ENCODE measurements around the gene ZNF555.
"Not testable (repeated sequence)": the region's sequence is repeated elsewhere in the genome, so short reads cannot be mapped to it uniquely, and the experiment has no call there.

ZNF555 gene

DNA sequence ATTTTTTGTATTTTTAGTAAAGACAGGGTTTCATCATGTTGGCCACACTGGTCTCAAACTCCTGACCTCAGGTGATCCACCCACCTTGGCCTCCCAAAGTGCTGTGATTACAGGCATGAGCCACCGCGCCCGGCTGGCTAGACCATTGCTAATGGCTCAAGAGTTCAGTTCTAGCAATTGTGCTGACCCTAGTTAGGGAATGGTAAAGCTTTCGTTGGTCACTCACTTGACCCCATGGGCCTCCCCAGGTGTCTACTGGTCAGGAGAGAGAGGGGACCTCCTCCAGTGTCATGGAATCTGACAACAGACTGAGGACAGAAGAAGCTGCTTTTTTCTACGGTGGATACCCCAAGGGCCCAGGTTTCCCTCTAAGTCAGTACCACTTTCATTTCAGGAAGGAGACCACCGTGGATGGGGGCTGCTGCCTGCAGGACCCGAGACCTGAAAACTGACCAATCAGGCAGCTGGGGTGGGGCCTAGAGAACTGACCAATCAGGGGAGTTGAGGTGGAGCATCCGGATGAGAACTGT is 25.3 kb downstream of the ZNF555 start:
- in situ Hi-C loops (cut with MboI; ENCODE audit: low sequenced_read_pairs) = no loop called here

DNA sequence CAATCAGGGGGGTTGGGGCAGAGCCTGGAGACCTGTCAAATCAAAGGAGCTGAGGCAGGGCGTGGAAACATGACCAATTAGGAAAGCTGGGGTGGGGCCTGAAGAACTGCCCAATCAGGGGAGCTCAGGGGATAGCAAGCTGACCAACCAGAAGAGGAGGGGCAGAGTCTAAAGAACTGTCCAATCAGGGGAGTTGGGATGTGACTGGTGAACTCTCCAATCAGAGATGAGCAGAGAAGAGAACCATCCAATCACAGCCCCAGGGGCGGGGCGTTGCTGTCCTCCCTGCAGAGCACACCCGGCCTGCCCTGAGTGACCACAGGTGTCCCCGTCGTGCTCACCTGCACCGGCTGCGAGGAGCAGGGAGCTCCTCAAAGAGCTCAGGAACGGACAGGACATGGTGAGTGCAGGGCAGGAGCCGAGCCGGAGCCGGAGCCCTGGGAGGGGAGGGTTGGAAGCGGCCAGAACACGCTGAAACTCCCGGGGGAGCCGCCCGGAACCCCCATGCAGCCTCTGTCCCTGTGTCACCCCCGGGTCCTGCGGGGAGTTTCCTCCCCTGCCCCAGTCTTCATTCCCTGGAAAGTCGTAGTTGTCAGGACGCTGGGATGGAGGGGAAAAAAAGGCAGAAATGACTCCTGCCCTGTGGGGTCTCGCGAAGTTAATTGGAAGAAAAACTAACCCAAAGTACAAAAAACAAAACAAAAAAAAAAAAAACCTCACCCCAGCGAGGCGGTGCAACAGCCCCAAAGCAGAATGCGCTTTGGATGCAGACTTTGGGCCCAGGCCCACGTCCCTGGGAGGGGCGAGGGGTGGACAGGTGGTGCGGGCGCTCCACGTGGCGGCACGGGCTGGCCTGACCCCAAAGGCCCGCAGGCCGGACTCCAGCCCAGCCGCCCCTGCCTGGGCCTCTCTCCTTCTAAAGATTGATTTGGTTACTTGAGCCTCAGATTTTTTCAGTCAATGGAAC is 26.0 kb downstream of the ZNF555 start, which contains the start of gene ZNF556:
ZNF556 (plus strand) TSS at position 311 of the 967 bp plus-strand sequence; CDS start at position 398, 87 bp downstream.
- in situ Hi-C loops (cut with MboI; ENCODE audit: low sequenced_read_pairs) = no loop called here

DNA sequence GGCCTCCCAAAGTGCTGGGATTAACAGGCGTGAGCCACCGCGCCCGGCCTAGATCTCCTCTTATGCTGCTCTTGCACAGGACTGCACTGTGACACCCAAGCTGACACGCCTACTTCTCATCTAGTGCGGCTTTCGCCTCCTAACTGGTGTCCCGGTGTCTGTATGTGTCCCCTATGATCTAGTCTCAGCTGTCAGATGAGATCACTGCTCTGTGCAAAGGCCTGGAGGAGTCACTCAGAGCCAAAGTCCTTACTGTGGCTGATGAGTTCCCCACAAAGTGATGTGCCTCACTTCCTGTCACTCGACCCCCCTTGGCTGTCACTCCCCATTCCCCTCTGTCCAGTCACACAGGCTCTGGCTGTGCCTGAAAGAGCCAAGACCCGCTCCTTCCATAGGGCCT is 28.3 kb downstream of the ZNF555 start:
- in situ Hi-C loops (cut with MboI; ENCODE audit: low sequenced_read_pairs) = no loop called here

DNA sequence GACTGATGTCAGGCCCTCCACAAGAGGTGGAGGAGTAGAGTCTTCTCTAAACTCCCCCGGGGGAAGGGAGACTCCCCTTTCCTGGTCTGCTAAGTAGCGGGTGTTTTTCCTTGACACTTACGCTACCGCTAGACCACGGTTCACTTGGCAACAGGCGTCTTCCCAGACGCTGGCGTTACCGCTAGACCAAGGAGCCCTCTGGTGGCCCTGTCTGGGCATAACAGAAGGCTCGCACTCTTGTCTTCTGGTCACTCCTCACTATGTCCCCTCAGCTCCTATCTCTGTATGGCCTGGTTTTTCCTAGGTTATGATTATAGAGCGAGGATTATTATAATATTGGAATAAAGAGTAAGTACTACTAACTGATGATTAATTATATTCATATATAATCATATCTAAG is 30.9 kb downstream of the ZNF555 start:
- in situ Hi-C loops (cut with MboI; ENCODE audit: low sequenced_read_pairs) = not testable (repeated sequence)

DNA sequence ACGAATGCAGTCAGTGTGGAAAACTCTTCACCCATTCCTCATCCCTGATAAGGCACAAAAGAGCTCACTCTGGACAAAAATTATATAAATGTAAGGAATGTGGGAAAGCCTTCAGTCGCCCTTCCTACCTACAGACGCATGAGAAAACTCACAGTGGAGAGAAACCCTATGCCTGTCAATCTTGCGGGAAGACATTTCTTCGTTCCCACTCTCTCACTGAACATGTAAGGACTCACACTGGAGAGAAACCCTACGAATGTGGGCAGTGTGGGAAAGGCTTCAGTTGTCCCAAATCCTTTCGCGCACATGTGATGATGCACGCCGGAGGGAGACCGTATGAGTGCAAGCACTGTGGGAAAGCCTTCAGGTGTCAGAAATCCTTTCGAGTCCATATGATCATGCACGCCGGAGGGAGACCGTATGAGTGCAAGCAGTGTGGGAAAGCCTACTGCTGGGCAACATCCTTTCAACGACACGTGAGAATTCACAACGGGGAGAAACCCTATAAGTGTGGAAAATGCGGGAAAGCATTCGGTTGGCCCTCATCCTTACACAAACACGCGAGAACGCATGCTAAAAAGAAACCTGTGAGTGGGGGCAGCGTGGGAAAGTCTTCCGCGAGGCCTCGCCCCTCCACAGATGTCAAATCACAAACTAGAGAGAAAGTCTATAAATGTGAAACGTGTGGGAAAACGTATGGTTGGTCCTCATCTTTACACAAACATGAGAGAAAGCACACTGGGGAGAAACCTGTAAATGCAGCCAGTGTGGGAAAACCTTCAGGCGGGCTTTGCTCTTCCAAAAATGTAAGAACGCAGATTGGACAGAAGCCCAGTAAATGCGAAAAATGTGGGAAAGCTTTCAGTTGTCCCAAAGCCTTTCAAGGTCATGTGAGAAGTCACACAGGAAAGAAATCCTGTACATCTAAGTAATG is 36.4 kb downstream of the ZNF555 start:
- in situ Hi-C loops (cut with MboI; ENCODE audit: low sequenced_read_pairs) = no loop called here

DNA sequence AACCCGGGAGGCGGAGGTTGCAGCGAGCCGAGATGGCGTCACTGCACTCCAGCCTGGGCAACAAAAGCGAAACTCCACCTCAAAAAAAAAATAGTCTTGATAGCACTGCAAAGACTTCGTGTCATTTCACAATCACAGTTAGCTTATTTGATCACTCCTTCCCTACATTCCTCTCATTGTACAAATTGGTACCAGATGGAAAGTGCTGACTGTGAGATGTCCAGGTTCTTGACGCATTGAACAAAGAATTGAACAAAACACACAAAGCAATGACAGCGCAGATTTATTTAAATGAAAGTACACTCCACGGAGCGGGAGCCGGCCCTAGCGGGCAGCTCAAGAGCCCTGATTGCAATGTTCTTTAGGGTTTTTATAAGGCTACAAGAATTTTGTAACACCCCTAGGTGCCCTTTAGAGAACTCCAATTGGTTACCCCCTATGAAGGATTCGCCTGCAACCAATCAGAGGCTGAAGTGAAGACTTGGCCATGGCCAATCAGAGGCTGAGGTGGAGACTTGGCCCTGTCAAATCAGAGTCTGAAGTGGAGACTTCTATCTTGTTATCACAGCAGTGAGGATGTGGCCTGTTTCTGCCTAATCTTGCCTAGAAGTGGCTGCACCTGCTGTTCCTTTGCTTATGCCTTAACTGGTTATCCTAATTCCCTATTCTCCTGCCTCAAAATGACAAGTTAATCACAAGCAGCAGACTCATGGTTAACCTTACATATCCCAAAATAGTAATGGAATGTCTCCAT is 42.6 kb downstream of the ZNF555 start:
- in situ Hi-C loops (cut with MboI; ENCODE audit: low sequenced_read_pairs) = no loop called here

DNA sequence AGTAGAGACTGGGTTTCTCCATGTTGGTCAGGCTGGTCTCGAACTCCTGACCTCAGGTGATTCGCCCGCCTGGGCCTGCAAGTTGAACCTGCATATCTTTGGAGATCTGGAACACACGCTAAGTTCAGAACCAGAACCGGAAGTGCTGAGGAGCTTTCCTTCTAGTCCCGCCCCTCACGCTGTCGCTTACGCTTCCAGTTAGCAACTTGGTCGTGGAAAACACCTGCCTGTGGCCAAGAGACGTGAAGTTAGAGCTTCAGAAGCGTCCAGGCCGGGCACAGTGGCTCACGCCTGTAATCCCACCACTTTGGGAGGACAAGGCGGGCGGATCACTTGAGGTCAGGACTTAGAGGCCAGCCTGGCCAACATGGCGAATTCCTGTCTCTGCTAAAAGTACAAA is 44.5 kb downstream of the ZNF555 start:
- in situ Hi-C loops (cut with MboI; ENCODE audit: low sequenced_read_pairs) = no loop called here

DNA sequence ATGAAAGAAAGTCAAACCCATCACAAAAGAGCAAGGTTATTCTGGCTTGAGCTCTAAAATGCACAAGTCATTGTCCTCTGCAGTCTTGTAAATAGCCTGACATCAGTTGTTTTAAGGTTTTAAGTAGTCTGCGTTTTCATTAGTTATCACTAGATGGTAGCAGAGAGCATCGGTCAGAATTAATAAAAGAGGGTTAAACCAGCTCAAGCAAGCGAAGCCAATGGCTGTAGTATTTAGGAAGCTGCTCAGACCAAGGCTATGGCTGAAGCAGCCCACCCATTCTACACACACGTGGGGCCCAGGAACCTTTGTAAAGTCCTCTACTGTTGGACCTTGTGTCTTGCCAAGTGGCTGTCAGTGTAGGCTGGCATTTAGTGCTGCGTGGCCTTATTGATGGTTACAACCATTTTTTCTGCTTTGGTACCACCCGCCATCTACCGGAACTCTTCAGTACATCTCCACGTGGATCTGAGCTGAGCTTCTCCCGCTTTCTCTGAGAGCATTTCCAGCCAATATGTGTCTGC is 46.2 kb downstream of the ZNF555 start:
- in situ Hi-C loops (cut with MboI; ENCODE audit: low sequenced_read_pairs) = no loop called here

DNA sequence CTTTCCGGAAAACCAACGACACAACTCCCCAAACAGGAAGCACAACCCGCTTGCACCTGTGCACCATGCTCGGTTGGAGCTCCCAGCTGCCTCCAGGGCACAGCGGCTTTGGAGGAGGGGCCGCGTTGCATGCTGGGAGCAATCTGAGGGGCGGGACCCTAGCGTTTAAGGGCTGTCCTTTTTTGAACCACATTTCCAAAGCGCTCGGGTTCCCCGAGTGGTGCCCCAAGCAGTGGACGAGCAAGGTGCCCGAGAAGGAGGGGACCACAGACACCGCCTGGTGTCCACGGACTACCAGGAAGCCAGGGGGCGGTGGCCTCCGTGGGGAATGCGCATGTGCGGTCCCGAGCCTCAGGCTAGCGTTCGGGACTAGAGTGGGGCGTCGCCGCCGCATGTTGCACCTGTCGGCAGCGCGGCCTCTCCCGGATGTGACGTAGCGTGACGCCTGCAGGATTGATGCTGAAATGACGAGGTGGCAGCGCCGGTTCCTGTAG is 47.5 kb downstream of the ZNF555 start:
- in situ Hi-C loops (cut with MboI; ENCODE audit: low sequenced_read_pairs) = no loop called here

DNA sequence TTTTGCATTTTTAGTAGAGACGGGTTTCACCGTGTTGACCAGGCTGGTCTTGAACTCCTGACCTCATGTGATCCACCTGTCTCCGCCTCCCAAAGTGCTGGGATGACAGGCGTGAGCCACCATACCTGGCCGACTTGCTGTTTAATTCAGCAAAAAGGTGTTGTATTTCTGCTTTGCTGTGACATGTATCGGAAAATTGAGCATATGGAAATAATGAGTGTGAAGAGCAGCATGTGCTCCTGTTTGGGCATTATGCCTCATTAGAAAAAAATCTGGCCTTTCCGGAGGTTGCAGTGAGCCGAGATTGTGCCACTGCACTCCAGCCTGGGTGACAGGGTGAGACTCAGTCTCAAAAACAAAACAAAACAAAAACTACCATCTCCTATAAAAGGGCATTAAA is 49.3 kb downstream of the ZNF555 start:
- in situ Hi-C loops (cut with MboI; ENCODE audit: low sequenced_read_pairs) = not testable (repeated sequence)

DNA sequence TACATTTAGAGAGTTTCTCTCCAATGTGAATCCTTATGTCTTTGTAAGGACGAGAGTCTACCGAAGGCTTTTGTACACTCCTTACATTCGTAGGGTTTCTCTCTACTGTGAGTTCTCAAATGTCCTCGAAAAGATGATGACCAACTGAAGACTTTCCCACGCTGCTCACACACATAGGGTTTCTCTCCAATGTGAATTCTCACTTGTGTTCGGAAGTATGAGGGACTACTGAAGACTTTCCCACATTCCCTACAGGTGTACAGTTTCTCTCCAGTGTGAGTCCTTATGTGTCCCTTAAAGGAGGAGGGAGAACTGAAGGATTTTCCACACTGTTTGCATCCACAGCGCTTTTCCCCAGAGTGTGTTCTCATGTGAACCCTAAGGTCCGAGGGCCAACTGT is 55.4 kb downstream of the ZNF555 start:
- in situ Hi-C loops (cut with MboI; ENCODE audit: low sequenced_read_pairs) = no loop called here

DNA sequence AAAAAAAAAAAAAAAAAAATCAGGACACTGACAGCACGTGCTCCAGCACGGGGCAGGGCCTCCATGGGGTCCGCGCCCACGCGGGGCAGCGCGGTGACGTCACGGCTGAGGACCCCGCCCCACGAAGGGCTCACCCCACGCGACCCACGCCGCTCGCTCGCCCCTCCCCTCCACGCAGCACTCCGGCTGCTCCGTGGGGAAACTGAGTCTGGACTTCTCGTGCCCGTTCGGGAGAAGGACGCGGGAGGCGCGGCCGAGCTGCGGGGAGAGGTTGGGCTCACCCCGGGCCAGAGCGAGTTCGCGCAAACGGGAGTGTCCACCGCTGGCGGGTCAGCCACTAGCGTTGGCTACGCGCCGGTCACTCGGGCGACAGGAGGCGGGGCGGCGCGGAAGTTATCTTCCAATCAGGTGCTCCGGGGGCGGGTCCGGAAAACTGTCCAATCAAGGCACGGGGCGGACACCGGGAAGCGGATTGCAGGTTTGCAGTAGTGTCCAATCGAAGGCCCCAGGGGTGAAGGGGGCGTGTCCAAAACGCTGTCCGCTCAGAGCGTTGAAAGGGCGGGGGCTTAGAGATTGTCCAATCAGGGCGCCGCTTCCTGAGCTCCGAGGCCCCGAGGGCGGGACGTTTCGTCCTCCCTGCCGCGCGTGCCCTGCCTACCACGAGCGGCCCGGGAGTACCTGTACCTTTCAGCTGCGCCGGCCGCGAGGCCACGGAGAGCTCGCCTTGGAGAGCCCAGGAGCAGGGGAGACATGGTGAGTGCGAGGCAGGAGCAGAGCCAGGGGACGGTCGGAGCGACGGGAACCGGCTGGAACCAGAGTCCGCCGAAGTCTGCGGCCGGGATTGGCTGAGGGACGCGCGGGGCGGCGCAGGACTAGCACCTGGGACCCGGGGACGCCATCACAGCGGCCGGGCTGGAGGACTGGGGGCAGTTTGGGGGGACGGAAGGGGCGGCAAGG is 59.3 kb downstream of the ZNF555 start, which contains the start of gene ZNF57:
ZNF57 (plus strand) TSS at position 633 of the 957 bp plus-strand sequence; CDS start at position 751, 118 bp downstream.
- in situ Hi-C loops (cut with MboI; ENCODE audit: low sequenced_read_pairs) = no loop called here

DNA sequence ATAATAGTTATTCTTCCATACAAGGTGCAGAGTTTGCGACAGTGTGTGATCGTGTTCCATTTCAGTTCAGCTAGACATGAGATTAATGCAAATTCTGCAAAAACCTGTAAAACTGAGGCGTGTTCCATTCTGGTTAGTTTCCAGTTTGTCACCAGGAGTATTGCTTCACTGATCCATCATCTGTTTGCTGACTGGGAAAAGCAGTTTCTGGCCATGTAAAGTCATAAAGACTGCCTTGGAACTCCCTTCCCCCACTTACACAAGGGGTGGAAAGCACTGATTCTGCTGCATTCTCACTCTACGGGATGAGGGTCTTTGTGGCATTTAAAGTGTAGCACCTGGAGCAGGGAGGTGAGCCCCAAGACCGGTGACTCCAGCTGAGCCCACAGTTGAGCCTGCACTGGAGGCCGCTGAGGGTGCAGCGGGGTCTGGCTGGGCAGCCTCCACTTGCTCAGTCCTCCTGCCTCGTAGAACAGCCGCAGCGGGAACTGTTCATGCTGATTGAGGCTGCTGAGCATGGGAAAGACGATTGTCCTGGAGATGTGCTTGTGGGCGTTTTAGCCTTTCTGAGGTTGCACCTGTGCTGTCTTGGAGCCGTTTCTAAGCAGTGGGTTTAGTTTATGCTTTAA is 61.4 kb downstream of the ZNF555 start:
- in situ Hi-C loops (cut with MboI; ENCODE audit: low sequenced_read_pairs) = no loop called here

DNA sequence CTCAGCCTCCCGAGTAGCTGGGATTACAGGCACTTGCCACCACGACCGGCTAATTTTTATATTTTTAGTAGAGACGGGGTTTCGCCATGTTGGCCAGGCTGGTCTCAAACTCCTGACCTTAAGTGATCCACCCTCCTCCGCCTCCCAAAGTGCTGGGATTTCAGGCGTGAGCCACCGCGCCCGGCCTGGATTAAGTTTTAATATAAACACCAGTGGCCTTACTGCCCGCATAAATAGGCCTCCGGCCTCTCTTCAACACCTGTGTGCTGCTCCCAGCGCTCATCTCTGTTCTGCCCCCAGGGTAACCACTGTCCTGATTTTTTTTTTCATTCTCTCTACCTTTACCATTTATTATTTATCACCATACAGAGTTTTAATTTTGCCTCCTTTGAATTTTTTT is 62.1 kb downstream of the ZNF555 start:
- in situ Hi-C loops (cut with MboI; ENCODE audit: low sequenced_read_pairs) = not testable (repeated sequence)

DNA sequence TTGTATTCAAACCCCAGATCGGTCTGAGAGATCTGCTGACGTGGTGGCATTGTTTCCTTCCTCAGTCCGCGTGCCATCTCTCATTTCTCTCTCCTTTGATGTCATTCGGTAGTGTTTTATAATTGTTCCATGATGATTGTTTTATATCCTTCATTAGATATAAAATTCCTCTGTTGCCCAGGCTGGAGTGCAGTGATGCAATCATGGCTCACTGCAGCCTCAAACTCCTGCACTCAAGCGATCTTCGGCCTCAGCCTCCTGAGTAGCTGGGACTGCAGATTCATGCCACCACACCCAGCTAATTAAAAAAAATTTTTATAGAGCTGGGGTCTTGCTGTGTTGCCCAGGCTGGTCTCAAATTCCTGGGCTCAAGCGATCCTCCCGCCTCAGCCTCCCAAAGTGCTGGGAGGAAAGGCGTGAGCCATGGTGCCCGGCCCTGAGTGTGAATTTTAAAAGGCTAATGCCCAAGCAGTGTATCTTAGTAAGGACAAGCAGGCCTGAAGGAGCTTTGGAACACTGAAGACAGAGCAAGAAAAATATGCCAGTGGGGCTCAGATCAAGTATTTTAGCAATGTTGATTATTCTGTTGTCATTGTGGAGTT is 64.7 kb downstream of the ZNF555 start:
- in situ Hi-C loops (cut with MboI; ENCODE audit: low sequenced_read_pairs) = no loop called here

DNA sequence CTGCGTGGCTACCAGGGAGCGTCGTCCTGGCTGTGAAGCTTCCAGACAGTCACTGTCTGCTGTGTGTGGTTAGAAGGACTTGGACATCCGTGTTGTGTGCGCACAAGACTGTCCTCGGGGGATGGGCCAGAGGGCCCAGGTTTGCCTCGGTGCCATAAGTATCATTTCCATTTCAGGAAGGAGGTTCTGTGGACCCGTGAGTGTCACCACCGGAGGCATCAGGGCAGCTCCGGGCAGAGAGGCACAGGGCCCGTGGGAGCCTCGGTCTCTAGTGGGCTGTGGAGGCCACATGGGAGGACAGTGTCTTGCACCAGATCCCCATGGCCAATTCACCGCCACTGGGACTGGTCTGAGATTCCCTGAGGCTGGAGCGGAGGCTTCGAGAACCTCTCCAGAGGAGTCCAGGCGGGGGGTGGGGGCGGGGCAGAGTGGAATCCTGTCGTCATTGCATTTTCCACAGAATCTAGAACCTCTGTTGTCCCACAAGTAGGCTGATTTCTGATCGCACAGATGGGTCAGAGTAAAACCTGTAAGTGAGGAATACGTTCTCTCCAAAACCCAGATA is 65.4 kb downstream of the ZNF555 start:
- in situ Hi-C loops (cut with MboI; ENCODE audit: low sequenced_read_pairs) = no loop called here
